Osteoblast (primary cell): ENCODE results near the gene NASP. TPM values are rescaled to one million over a fixed set of nuclear protein-coding genes. Genes with fewer than 3 reads are reported as not detected.

ENCODE experiments used
- DNase-seq: peaks from one replicate; pipeline ENCODE4 v3.0.0; 2011; ENCODE audit warnings: low spot score, mixed read lengths; ENCODE audit not compliant: insufficient read length; ENCODE audit errors: missing footprints
- H2AFZ ChIP-seq: 2 replicates; pipeline ENCODE4 v1.6.0; 2011; ENCODE audit warnings: mild to moderate bottlenecking, low read length
- H3K27ac ChIP-seq: 2 replicates; pipeline ENCODE4 v1.5.1; 2011; ENCODE audit warnings: mild to moderate bottlenecking, low read depth, low read length, moderate library complexity
- H3K27me3 ChIP-seq: 2 replicates; pipeline ENCODE4 v1.6.0; 2012; ENCODE audit warnings: mild to moderate bottlenecking, control low read depth, inconsistent platforms, low read length, moderate library complexity; ENCODE audit not compliant: insufficient read depth
- H3K36me3 ChIP-seq: 2 replicates; pipeline ENCODE4 v1.5.1; 2011; ENCODE audit warnings: mild to moderate bottlenecking, low read length, control low read depth, moderate library complexity; ENCODE audit not compliant: insufficient read depth
- H3K4me1 ChIP-seq: 2 replicates; pipeline ENCODE4 v1.5.1; 2011; ENCODE audit warnings: mild to moderate bottlenecking, low read length, control low read depth, moderate library complexity; ENCODE audit not compliant: insufficient read depth
- H3K4me2 ChIP-seq: 2 replicates; pipeline ENCODE4 v1.6.0; 2011; ENCODE audit warnings: mild to moderate bottlenecking, low read length; ENCODE audit not compliant: insufficient read depth
- H3K4me3 ChIP-seq: fragments of 200-600 bp; sonication (generic); 3 replicates; pipeline ENCODE4 v1.5.1; 2012; ENCODE audit warnings: mild to moderate bottlenecking, low read length, inconsistent platforms; ENCODE audit not compliant: insufficient read depth
- H3K79me2 ChIP-seq: 2 replicates; pipeline ENCODE4 v1.6.0; 2012; ENCODE audit warnings: mild to moderate bottlenecking, low read length, control low read depth, inconsistent platforms; ENCODE audit not compliant: insufficient read depth
- H3K9me3 ChIP-seq: 2 replicates; pipeline ENCODE4 v1.5.1; 2011; ENCODE audit warnings: low read depth, low read length, control low read depth
- H4K20me1 ChIP-seq: 2 replicates; pipeline ENCODE4 v1.6.0; 2012; ENCODE audit warnings: mild to moderate bottlenecking, low read length, control low read depth; ENCODE audit not compliant: insufficient read depth
- CTCF ChIP-seq: IDR thresholded peaks from 2 replicates; pipeline ENCODE4 v1.5.1; 2011; ENCODE audit warnings: mild to moderate bottlenecking, low read depth, low read length, moderate library complexity; ENCODE audit errors: extremely low read depth
- total RNA-seq: library from RNA; depleted of rRNA; stranded (reverse); fragments of >200 nt; gene quantifications from 2 replicates; pipeline ENCODE4 v1.2.3, GENCODE V29; 2012

NASP gene
- total RNA-seq, 1 donor: 27.5 TPM

DNA sequence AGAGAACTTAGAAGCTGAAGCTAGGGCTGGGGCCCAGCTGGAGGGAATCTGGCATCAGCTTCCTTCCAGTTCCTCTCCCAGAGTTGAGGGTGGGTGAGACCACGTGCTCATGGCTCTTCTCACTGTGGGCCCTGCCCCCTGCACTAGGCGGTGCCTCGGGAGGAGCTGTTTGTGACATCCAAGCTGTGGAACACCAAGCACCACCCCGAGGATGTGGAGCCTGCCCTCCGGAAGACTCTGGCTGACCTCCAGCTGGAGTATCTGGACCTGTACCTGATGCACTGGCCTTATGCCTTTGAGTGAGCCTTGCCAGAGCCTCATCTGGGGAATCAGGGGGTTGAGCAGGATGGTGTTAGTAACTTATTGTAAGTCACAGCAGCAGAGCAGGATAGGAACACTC is 17.1 kb upstream of the NASP start:
- Histone ChIP-seq H3K36me3 (peaks cover 52% of the 10 kb centered on the region), H3K79me2 (peaks cover 5% of the 10 kb centered on the region), H2AFZ (no peak overlapping the region), H3K27ac (no peak overlapping the region), H3K4me2 (no peak overlapping the region), H3K4me3 (no peak overlapping the region), H4K20me1 (no peaks in the 10 kb centered on the region), H3K27me3 (no peaks in the 10 kb centered on the region), H3K9me3 (no peaks in the 10 kb centered on the region), H3K4me1 (no peaks in the 10 kb centered on the region)
- TF ChIP-seq CTCF: no peak
- DNase-seq: no peak

GRCh38 chr1:45567911-45568310 is 15.9 kb upstream of the NASP start:
- Histone ChIP-seq H3K4me3 (no peak overlapping the region), H3K79me2 (peaks cover 5% of the 10 kb centered on the region), H3K27me3 (no peaks in the 10 kb centered on the region), H3K9me3 (no peaks in the 10 kb centered on the region), H2AFZ (no peak overlapping the region), H3K36me3 (peaks cover 43% of the 10 kb centered on the region), H3K27ac (no peak overlapping the region), H3K4me1 (no peaks in the 10 kb centered on the region), H4K20me1 (no peaks in the 10 kb centered on the region), H3K4me2 (no peak overlapping the region)
- no peak for DNase-seq
- TF ChIP-seq CTCF: no peak

DNA sequence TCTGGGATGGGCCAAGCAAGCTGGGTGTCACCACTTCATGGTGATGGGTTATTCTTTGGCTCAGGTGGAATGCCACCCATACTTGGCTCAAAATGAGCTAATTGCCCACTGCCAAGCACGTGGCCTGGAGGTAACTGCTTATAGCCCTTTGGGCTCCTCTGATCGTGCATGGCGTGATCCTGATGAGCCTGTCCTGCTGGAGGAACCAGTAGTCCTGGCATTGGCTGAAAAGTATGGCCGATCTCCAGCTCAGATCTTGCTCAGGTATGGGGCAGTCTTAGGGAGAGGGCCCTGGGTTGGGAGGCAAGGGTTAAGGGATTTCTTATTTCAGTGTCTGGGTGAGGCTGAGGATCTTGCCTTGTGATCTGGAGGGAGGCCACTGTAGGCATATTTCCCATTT is 15.4 kb upstream of the NASP start:
- Histone ChIP-seq H3K79me2 (peaks cover 5% of the 10 kb centered on the region), H3K27me3 (no peaks in the 10 kb centered on the region), H3K4me2 (no peak overlapping the region), H3K9me3 (no peaks in the 10 kb centered on the region), H3K36me3 (peaks cover 43% of the 10 kb centered on the region), H2AFZ (no peak overlapping the region), H3K4me3 (no peak overlapping the region), H3K27ac (no peak overlapping the region), H4K20me1 (no peaks in the 10 kb centered on the region), H3K4me1 (no peaks in the 10 kb centered on the region)
- DNase-seq: no peak
- TF ChIP-seq CTCF: no peak

DNA sequence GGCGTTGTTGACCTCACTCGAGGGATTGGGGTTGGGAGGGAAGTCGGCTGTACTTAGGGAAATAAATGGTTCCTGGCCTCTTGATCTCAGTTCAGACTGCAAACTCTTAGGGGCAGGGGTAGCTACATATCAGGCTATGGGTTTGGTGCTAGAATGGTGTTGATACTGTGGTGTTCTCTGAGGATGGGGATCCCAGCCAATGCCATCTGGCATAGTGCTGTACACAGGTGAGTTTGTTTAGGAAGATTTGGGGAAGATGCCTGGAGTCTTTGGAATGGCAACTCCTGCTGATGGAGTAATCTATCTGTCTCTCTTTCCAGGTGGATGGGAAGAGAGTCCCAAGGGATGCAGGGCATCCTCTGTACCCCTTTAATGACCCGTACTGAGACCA is 14.3 kb upstream of the NASP start:
- no peak overlapping the region for H3K4me2 ChIP-seq
- H3K4me3 ChIP-seq: no peak overlapping the region
- no peaks in the 10 kb centered on the region for H3K9me3 ChIP-seq
- no peaks in the 10 kb centered on the region for H3K27me3 ChIP-seq
- no peak for TF ChIP-seq CTCF
- no peak for DNase-seq
- no peaks in the 10 kb centered on the region for H3K79me2 ChIP-seq
- no peak overlapping the region for H3K27ac ChIP-seq
- no peaks in the 10 kb centered on the region for H4K20me1 ChIP-seq
- no peaks in the 10 kb centered on the region for H3K4me1 ChIP-seq
- H2AFZ ChIP-seq: no peak overlapping the region
- peaks cover 39% of the 10 kb centered on the region for H3K36me3 ChIP-seq
